ENCODE data around the gene CHRDL2.

CHRDL2 gene

GRCh38 chr11:74682731-74683278, 48.4 kb downstream of the CHRDL2 start:
- ChIA-PET POLR2A (no interaction called here), CTCF (interaction anchor here (1.0 to 1.3 kb wide), 2 partner anchors 20 to 24 kb away, joined by 3 to 4 read pairs; no protein-coding TSS in a partner anchor)
- no peak for TF ChIP-seq ZNF747 (tag by site-specific recombination; IDR thresholded peaks at IDR 0.05)
- TF ChIP-seq SP3 (tag by site-specific recombination; IDR thresholded peaks at IDR 0.05) = no peak
- TF ChIP-seq KLF10 (tag by site-specific recombination; IDR thresholded peaks at IDR 0.05) = no peak
- Histone ChIP-seq H3K9me3 (ENCODE audit: control insufficient read depth, insufficient read depth, low read depth, low read length) (no peaks in the 10 kb centered on the region), H3K36me3 (ENCODE audit: control insufficient read depth in 2 of 2, insufficient read depth in 1 of 2, low read length in 2 of 2) (no peaks in the 10 kb centered on the region), H3K4me3 (ENCODE audit: low read depth, low read length) (no peak overlapping the region), H3K27ac (ENCODE audit: extremely low read depth, low read depth, low read length) (no peak overlapping the region), H3K4me1 (ENCODE audit: control insufficient read depth, insufficient read depth, low read length) (no peaks in the 10 kb centered on the region)

- H3K9me3 ChIP-seq (ENCODE audit: control insufficient read depth, insufficient read depth, low read depth, low read length) = no peaks in the 10 kb centered on the region
- POLR2A ChIA-PET = no interaction called here
Measured at GRCh38 chr11:74681686-74682651, 49.3 kb downstream of the CHRDL2 start.

More at GRCh38 chr11:74681686-74682651, 49.3 kb downstream of the CHRDL2 start:
- no peak for TF ChIP-seq ZNF239 (tag by site-specific recombination; IDR thresholded peaks at IDR 0.05)
- no peak for TF ChIP-seq ZNF747 (tag by site-specific recombination; IDR thresholded peaks at IDR 0.05)
- TF ChIP-seq PRDM2 (tag by site-specific recombination; IDR thresholded peaks at IDR 0.05; ENCODE audit: borderline replicate concordance) = no peak
- no peak for TF ChIP-seq ZNF785 (tag by site-specific recombination; IDR thresholded peaks at IDR 0.05)
- TF ChIP-seq REPIN1 (tag by site-specific recombination; IDR thresholded peaks at IDR 0.05; ENCODE audit: low read depth) = no peak
- no peak for TF ChIP-seq GFI1B (tag by site-specific recombination; IDR thresholded peaks at IDR 0.05)
- TF ChIP-seq ZNF366 (tag by site-specific recombination; conservative IDR thresholded peaks at IDR 0.05) = no peak
- no peak for TF ChIP-seq HOXC10 (CRISPR knock-in tag; IDR thresholded peaks at IDR 0.05)
- TF ChIP-seq ZNF248 (tag by site-specific recombination; IDR thresholded peaks at IDR 0.05) = no peak
- no peak for TF ChIP-seq ZNF629 (tag by site-specific recombination; IDR thresholded peaks at IDR 0.05)
- TF ChIP-seq ZNF513 (tag by site-specific recombination; IDR thresholded peaks at IDR 0.05) = no peak
- TF ChIP-seq ZSCAN5A (tag by site-specific recombination; IDR thresholded peaks at IDR 0.05) = no peak
- no peak for TF ChIP-seq RBAK (tag by site-specific recombination; IDR thresholded peaks at IDR 0.05)
- TF ChIP-seq ZNF398 (tag by site-specific recombination; IDR thresholded peaks at IDR 0.05) = no peak
- CTCF ChIA-PET = interaction anchor here (0.5 to 1.3 kb wide), 3 partner anchors 20 to 178 kb away, joined by 3 to 5 read pairs (median 4); no protein-coding TSS in a partner anchor
- no peak overlapping the region for H3K27ac ChIP-seq (ENCODE audit: extremely low read depth, low read depth, low read length)
- no peak overlapping the region for H3K4me3 ChIP-seq (ENCODE audit: low read depth, low read length)
- H3K36me3 ChIP-seq (ENCODE audit: control insufficient read depth in 2 of 2, insufficient read depth in 1 of 2, low read length in 2 of 2) = no peaks in the 10 kb centered on the region
- no peaks in the 10 kb centered on the region for H3K4me1 ChIP-seq (ENCODE audit: control insufficient read depth, insufficient read depth, low read length)
